Breast epithelium (tissue), 3 donors: ENCODE results near the gene HECTD4.

Experiments used
- CTCF ChIP-seq, 3 donors: fragments of 450-650 bp; IDR thresholded peaks; one replicate each; pipeline ENCODE4 v1.5.1; 2016 to 2017; ENCODE audit warnings: antibody characterized with exemption in 3 of 3, mild to moderate bottlenecking in 3 of 3, moderate library complexity in 3 of 3
- POLR2A ChIP-seq: fragments of 450-650 bp; IDR thresholded peaks from one replicate; pipeline ENCODE4 v1.6.1; 2016; ENCODE audit warnings: antibody characterized with exemption, mild to moderate bottlenecking, moderate library complexity
- POLR2AphosphoS5 ChIP-seq, 3 donors: sonication (generic); formaldehyde crosslinking; IDR thresholded peaks; one replicate each; pipeline ENCODE4 v1.6.1; 2017; ENCODE audit warnings: antibody characterized with exemption in 3 of 3

DNA sequence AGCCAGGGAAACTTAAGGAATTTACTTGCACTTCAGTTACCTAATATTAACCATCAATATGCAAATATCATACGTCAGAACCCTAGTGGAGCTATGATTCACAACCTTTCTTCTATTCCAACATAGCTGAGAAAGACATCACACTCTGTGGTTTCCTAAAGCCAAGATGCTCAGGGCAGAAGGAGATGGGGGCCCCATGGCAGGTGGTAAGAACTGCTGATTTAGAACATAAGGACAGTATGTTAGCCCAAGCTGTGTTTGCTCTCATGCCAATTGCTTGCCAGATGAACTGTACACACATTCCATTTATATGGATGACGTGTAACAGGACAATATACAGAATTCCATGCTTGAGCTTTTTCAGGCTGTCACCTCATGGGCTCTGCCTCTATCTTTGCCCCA, 34.6 kb downstream of the HECTD4 start:
- no peak for TF ChIP-seq POLR2AphosphoS5 (IDR thresholded peaks at IDR 0.05)
- TF ChIP-seq CTCF (IDR thresholded peaks at IDR 0.05): no peak
- no peak for TF ChIP-seq POLR2A
